ENCODE measurements around the gene MB21D2. TPM values are rescaled to one million over a fixed set of nuclear protein-coding genes. Genes with fewer than 3 reads are reported as not detected.

MB21D2 gene
- total and polyA plus RNA-seq, 2 of the 8 experiments (the other 6 are each of a cell fraction or from before 2014, with no cell fraction given): 10.0 to 21.0 TPM

DNA sequence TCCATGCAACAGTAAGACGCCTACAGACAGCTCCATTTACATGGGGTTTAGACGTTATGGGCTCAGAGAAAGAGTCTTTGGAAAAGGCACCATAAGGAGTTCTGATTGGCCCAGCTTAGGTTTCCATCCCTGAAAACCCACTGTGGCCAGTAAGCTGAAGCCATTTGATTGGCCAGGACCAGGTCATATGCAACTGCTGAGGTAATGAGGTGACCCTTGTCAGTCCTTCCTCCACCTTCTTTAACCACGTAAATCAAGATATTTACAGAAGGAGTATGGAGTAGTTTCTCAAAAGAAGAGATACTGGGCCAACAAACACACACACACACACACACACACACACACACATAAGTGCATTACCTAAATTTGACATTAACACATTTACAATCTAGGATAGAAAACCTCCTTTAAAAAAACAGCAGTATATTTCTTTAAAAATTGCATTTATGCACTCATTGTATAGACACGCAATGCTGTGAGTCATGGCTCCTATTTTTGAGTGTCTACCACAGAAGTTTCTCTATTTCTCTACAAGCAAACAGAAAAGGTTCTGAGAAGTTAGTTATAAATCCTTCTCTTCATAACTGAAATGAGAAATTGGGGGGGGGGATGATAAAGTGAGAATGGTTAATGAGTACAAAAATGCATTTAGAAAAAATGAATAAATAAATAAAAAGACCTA, 16.3 kb upstream of the MB21D2 start:
- Histone ChIP-seq H2BK15ac (ENCODE audit: low read length) (no peak overlapping the region; the same call in 1 of the 2 replicates), H3K9me3 (ENCODE audit: insufficient read depth in 2 of 2, low read depth in 1 of 2, low read length in 1 of 2) (no peaks in the 10 kb centered on the region), H3K23me2 (ENCODE audit: low read depth, low read length) (no peaks in the 10 kb centered on the region), H2BK5ac (ENCODE audit: low read depth, low read length) (no peak overlapping the region), H3K23ac (ENCODE audit: insufficient read length) (no peak overlapping the region), H3K79me1 (ENCODE audit: low read depth, low read length) (no peaks in the 10 kb centered on the region), H3K56ac (replicated peaks; ENCODE audit: insufficient read length, low read depth, low read length) (no peak overlapping the region), H3K27me3 (replicated peaks in 1 of 4; ENCODE audit: control insufficient read depth in 3 of 4, extremely low read depth in 1 of 4, insufficient read depth in 3 of 4, low read length in 3 of 4) (no peaks in the 10 kb centered on the region), H4K8ac (ENCODE audit: extremely low read depth, insufficient read depth, low read length) (no peak overlapping the region), H3K79me2 (ENCODE audit: control insufficient read depth in 1 of 2, insufficient read depth in 2 of 2, low read length in 2 of 2) (no peaks in the 10 kb centered on the region), H2BK12ac (ENCODE audit: low read depth, low read length) (no peak overlapping the region), H3K18ac (ENCODE audit: extremely low read depth, low read length) (no peak overlapping the region), H3K27ac (ENCODE audit: low read depth, low read length) (no peak overlapping the region), H3K9ac (replicated peaks in 1 of 4; ENCODE audit: extremely low read depth in 1 of 4, low read depth in 3 of 4, low read length in 3 of 4) (no peak overlapping the region), H2AFZ (ENCODE audit: low read length) (no peak overlapping the region), H2AK5ac (ENCODE audit: low read depth, low read length) (no peak overlapping the region), H3K36me3 (ENCODE audit: control insufficient read depth in 2 of 4, insufficient read depth in 4 of 4, low read length in 3 of 4) (no peaks in the 10 kb centered on the region), H2BK120ac (replicated peaks; ENCODE audit: low read depth, low read length) (no peak overlapping the region), H3K4me3 (ENCODE audit: extremely low read depth in 1 of 4, insufficient read depth in 2 of 4, low read depth in 3 of 4, low read length in 4 of 4) (no peak overlapping the region), H2BK20ac (ENCODE audit: low read length) (no peak overlapping the region), H3K14ac (ENCODE audit: insufficient read length) (no peak overlapping the region), H4K20me1 (replicated peaks in 1 of 2; ENCODE audit: control insufficient read depth in 1 of 2, insufficient read depth in 2 of 2, low read length in 2 of 2) (no peaks in the 10 kb centered on the region), H3K4me2 (ENCODE audit: insufficient read depth in 1 of 2, low read depth in 2 of 2, low read length in 2 of 2) (no peak overlapping the region), H3K4ac (replicated peaks; ENCODE audit: insufficient read length, low read depth, low read length) (no peak overlapping the region), H3K4me1 (replicated peaks in 1 of 4; ENCODE audit: control insufficient read depth in 3 of 4, insufficient read depth in 4 of 4, low read length in 3 of 4) (no peaks in the 10 kb centered on the region), H4K91ac (replicated peaks; ENCODE audit: insufficient read length, low read length) (no peak overlapping the region), H4K5ac (ENCODE audit: insufficient read length, low read depth, low read length) (no peak overlapping the region)
- 88% methylated on average over 4 of the region's 4 CpGs; no CpG with 5 or more reads in 1 of the 2 experiments for WGBS, 2 experiments (ENCODE audit: extremely low coverage in 1 of 2, insufficient coverage in 1 of 2, insufficient read length in 1 of 2, insufficient replicate concordance in 2 of 2, low coverage in 1 of 2, low lambda C conversion rate in 2 of 2, missing lambda C conversion rate in 1 of 2)
- no peak for FAIRE-seq
- no peak for DNase-seq (ENCODE audit: low read depth in 1 of 2, low spot score in 2 of 2)
- ChIA-PET POLR2A (ENCODE audit: partially characterized antibody) (no interaction called here), CTCF (ENCODE audit: partially characterized antibody) (interaction anchor here (1.1 to 1.6 kb wide), 4 partner anchors 19 to 121 kb away, joined by 3 to 4 read pairs (median 4); no protein-coding TSS in a partner anchor)
- TF ChIP-seq PHF8 (conservative IDR thresholded peaks at IDR 0.05; ENCODE audit: low read depth, low read length): no peak
- no peak for TF ChIP-seq CTBP2 (IDR thresholded peaks at IDR 0.05; ENCODE audit: borderline replicate concordance, insufficient read depth, insufficient read length, low read length)
- no peak for TF ChIP-seq POU5F1 (IDR thresholded peaks at IDR 0.05; ENCODE audit: low read depth, low read length)
- no peak for TF ChIP-seq BCL11A (IDR thresholded peaks at IDR 0.05; ENCODE audit: low read depth in 2 of 2, low read length in 2 of 2)

Measured in H1 (cell line).